HG03460 (cell line): ENCODE measurements around the gene MERTK.

Source experiments
- ATAC-seq: cut with Tn5 transposase; IDR thresholded peaks from one replicate; pipeline ENCODE4 v1.9.1; 2021; ENCODE audit not compliant: unreplicated experiment

MERTK gene

DNA sequence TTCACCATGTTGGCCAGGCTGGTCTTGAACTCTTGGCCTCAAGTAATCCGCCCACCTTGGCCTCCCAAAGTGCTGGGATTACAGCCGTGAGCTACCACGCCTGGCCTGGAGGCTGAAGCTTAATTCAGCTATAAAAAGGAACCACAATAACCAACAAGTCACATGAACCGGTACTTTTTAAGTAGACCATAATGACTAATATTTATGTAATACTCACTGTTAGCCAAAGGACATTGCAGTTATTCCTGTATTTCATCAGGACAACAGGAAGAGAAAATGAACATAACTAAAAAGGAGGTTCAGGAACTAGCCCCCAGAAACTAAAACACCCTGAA is 107.6 kb downstream of the MERTK start:
- no peak for ATAC-seq

DNA sequence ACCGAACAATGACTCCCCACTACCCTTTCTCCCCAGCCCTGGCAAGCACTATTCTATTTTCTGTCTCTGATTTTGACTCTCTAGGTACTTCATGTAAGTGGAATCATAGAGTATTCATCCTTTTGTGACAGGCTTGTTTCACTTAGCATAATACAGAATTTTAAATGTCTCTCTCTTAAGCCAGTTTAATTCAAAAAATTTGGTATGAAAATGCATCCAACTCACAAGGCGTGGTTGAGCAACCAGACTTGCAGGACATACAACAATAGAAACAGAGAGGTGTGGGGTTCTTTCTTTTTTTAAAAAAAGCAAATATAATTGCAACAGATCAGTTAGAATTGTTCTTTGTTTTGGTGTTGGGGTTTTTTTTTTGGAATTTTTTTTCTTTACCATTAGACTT is 109.1 kb downstream of the MERTK start:
- no peak for ATAC-seq

DNA sequence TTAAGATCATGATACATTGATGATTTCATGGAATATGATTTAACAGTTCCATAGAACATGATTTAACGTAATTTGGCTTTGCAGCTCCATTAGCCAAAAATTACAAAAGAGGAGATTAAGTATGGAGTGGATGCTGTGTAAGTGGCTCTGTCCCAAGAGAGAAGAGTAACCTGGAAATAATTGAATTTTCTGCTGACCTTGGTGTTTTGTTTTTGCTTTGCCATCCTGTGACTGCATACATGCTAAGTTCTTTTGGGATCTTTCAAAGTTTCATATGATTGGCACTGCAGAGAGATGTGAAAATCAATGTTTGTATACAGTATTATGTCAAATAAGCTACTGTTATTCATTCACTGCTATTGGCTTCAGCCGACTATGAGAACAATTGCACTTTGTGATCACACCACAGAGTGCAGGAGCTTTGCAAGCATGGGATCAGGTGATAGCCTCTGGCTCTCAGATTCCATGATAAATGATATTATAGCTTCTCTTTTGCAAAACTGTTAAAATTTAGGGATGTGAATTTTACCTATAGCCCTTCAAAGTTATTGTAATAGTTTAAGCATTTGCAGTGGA is 110.6 kb downstream of the MERTK start:
- no peak for ATAC-seq

DNA sequence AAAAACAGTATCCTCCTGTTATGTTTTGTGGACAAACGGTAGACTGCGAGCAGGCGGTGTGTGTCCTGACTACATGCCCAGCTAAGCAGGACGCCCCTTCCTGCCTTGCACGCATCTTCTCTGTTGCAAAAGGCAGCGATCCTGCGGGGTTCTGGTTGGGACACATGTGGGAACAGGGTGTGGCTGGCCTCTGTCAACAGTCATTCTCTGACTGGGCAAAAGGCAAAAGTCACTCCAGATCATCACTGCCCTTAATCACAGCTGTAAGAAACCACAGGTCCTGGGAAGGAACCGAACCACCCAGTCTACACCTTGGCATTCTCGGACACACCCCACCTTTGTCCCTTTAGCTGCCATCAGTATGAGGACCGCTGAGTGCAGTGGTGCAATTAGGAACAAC is 112.3 kb downstream of the MERTK start:
- ATAC-seq = no peak

DNA sequence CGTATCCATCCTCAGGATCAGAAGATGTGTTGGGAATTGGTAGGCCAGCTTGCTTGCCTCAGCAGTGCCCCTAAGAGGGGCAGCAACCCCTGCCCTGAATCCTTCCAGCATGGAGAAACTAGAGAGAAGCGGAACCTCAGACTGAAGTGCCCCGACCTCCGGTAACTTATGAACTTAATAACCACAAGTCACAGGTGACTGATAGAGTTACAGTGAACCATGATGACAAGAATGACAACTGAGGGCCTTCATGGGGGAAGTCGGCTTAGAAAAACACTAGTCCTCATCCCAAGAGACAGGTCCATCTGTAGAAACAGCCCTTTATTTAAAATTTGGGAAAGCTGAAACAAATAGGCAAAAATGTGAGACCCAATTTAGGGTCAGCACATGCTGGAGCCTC is 114.1 kb downstream of the MERTK start:
- ATAC-seq = no peak

DNA sequence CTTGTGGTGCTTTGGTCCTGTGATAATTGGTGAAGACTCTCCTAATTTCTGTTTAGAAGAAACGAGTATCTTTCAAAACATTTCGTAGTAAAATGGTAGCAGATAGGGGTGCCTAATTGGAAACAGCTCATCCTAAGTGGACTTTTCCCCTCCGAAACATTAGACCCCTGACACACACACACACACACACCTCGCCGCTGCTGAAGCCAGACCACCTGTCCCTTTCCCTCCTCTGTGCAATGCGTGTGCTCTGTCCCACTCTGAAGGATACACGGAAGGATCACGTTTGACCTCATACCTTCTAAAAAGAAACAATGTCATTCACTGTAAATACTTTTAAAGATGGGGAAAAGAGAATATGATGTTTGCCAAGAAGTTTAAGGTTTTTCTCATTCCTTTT is 120.4 kb downstream of the MERTK start:
- no peak for ATAC-seq

DNA sequence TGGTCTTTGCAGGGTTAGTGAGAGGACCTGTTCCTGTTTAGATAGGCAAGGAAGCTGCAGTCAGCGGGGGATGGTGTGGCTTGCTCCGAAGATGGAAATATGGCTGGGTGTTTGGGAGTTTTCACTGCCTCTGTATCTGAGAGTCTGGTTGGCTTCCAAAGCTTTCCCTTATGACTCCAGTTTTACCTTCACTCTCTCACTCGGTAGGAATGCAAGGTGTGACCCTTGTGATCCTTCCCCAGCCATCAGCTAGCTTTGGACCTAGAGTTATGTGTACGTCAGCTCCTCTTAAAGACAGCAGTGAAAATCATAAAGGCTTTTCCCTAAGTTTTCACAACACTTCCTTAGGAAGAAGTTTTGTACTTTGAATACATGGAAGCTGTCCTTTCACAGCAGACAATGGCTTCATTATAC is 121.2 kb downstream of the MERTK start:
- ATAC-seq = no peak

DNA sequence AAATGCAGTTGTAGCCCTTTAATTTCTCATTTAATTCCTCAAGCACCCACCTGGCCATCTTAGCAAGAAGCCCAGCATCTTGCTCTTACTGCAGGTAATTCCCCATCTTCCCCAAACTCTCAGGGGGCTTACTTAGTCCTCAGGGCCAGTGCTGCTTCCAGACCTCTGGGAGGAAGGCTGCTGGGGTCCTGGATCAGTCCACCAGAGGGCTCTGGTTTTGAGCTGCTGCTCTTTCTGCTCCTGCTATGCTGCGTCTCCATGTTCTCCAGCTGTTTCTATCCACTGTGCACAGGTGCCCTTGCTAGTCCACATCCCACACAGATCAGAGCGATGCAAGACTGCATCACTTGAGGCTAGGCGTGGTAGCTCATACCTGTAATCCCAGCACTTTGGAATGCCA is 122.2 kb downstream of the MERTK start:
- no peak for ATAC-seq

DNA sequence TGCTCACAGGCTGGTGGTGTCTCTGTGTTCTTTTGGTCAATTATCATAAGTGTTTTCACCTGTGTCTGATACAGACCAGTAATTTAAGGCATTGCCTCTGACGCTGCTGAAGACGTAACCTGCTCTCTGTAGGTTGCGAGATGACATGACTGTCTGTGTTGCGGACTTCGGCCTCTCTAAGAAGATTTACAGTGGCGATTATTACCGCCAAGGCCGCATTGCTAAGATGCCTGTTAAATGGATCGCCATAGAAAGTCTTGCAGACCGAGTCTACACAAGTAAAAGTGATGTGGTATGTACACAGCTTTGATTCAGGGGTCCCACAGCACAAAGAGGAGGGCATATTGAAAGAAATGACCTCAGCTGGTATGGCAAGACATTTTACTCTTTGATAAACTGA is 122.9 kb downstream of the MERTK start:
- no peak for ATAC-seq

DNA sequence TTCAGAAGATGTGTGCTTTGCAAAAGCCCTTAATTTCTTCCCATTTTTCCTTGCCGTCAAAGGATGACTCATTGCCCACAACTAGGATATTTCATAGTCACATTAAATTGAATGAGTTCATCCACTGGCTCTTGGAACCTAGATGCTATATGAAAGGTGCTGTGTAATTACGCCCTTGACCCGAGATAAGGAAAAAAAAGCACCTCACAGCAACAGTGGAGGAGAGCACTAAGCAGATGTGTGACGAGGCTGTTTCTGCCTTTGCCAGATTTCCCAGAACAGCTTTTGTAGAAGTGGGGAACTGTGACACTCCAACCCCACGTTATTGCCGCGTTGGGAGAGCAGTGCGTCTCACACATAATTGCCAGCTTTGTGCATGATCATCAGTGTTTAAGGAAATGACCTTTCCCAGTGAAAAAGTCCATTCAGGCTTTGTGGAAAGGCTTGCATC is 123.4 kb downstream of the MERTK start:
- no peak for ATAC-seq

DNA sequence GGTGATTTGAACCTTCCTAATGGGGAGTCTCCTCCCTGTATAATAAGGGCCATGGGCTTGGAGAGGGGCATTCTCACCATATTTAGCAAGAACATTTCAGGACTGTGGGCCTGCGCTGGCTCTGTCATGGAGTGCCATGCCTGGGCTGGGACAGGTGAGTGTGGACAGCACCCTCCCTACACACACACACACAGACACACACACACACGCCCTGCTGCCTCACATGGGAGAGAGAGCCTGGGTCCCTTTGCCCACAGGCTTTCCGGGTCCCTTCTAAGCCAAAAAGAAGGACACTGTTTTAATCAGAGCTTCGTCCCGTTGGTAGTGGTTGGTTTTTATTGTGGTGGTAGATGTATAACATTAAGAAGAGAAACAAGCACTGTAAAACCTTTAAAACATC is 125.3 kb downstream of the MERTK start:
- no peak for ATAC-seq

DNA sequence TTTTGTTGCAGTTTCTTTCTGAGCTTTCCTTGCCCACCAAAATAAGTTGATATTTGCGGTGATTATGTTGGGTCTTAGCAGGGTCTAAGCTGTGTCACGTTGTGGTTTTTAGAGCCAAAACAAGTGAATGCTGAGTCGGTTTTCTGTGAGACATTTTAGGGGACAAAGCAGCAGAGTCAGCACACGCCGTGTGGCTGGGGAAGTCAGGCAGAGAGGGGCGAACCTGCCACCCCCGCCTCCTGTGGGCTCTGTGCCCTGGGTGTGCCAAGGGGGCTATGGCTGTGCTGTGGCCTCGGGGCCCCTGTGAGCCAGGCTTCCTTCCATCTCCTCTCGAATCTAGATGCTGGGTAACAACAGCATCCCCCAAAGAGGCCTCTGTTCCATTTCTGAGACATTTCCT is 125.8 kb downstream of the MERTK start:
- ATAC-seq = no peak

DNA sequence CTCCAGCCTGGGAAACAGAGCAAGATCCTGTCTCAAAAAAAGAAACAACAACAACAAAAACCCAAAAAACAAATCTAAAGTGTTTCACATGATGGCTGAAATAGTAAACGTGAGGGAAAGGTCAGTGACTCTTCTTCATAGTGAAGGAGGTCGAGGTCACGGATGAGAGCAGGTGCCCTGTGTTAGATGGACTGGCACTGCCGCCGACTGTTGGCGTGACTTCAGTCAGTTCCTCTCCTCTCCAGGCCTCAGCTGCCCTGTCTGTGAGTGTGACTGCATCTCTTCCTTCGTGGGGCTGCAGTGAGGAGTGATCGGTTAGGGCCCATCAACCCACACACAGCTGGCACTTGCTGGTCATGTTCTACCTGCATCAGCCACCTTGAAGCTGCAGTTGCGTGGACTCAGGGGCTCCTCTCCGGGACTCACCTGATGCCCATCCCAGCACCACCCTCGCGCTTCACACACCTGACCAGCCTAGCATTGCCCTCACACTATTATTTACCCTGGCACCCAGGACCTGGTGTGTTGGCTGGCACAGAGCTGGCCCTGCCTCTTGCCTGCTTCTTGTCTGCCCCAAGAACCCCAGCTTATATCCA is 126.6 kb downstream of the MERTK start:
- ATAC-seq = no peak

DNA sequence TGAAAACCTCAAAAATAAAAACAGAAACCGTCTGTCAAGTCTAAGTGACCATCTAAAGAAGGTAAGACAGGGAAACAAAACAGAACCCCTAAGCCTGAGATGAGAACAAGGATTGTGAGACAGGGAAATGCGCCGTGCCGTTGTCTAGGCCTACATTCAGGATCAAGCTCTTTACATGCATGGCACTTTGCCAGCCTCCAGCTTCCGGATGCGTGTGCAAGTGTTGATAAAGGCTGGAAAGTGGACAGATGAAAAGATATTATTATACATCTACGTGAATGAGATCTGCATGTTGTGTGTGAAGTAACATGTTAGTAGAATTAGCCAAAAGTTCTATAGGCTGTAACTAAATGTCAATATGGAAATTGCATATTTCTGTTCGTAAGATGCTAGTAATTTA is 128.1 kb downstream of the MERTK start:
- ATAC-seq = no peak

DNA sequence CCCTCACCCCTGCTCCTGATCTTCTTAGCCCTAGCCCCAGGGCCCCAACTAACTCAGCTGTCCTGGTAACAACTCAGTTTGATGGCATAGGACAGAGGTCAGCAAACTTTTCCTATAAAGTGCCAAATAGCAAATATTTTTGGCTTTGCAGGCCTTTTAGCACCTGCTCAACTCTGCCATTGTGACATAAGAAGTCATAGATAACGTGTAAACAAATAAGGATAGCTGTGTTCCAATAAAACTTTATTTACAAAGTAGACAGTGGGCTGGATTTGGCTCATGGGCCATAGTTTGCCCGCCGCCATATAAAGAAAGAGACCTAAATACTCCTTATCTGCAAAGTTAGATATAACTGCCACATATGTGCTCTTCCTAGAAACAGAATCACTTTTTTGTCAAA is 129.4 kb downstream of the MERTK start:
- no peak for ATAC-seq

DNA sequence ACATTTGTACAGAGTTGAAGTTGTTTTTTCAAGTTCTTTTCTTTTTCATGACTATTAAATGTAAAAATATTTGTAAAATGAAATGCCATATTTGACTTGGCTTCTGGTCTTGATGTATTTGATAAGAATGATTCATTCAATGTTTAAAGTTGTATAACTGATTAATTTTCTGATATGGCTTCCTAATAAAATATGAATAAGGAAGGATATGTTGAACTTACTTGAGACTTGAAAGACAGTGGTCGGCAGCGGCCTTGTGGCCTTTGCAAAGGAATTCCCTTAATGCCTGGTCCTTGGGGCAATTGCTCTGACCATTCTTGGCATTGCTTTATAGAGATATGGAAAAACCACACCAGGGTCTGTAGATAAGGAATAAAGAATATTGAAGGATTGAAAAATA is 130.8 kb downstream of the MERTK start:
- ATAC-seq = no peak

DNA sequence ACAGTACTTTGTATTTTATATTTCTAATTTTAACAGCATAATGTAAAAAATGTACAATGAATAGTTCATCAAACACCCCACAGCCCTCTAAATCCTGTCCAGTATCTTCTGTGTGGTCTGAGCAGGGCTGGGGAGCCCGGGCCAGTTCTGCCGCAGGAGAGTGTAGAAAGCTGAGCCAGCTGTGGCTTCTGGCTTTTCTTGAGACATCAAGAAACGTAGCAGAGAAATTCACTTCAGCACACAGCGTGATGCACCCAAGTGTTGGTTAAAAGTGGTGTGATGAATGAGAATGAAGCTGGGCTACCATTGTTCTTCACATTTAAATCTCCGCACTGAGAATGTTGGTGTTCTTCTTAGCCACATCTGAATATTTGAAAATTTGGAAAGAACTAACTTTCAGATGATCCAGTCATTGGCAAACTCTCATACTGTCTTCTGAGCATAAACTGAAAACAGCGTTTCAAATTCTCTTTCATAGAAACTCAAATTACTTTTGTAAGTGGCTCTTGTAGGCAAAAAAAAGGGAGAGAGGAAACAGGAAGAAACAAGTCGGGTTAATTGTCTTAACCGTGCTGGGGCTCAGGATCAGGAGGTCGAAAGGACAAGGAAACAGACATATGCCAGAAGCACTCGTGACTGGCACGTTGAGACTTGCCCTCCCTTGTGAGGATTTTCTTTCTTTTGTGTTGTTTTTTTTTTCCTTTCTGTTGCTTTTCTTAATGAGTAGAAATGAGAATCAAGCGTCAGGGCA is 133.2 kb downstream of the MERTK start:
- ATAC-seq = no peak

DNA sequence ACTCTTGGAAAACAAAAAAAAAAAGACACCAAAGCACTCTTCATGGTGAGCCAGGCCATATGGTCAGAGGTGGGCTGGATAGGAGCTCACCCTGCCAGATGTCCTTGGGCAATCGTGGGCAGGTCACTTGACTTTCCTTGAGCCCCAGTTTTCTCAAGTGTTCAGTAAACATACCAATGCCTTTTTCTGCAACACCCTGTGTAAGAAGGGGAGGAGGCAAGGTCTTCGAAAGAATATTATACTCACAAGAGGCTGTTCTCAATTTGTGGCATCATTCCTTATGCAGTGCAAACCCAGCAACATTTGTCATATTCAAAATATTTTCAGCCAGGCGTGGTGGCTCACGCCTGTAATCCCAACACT is 133.8 kb downstream of the MERTK start:
- no peak for ATAC-seq

DNA sequence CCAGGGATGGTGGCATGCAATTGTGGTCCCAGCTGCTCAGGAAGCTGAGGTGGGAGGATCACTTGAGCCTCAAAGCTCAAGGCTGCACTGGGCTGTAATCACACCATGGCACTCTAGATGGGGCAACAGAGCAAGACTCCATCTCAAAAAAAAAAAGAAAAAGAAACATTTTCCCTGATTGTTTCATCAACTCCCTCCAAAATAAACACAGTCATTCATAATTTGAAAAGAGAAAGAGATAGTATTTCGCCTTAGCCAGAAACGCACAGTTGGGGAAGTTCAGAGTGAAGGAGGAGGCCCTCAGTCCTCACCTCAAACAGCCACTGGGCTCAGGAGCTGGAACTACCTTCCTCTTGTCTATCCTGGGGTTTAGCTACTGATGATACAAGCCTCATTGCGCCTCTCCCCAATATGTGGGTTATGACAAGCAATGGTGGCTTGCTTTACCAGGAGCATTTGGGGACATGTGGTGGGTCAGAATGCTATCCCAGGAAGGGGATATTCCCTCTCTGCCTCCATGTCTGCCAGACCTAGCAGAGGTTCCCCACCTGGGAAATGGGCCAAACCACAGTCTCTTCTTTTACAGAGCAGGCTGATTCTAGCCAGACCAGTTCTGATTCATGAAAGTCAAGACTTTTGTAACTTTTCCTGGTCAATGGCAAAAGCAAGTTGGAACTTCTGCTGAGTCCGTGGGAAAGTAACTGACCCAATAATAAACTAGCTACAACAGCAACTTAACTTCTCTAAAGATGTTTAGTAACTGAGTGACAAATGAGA is 134.5 kb downstream of the MERTK start:
- no peak for ATAC-seq

DNA sequence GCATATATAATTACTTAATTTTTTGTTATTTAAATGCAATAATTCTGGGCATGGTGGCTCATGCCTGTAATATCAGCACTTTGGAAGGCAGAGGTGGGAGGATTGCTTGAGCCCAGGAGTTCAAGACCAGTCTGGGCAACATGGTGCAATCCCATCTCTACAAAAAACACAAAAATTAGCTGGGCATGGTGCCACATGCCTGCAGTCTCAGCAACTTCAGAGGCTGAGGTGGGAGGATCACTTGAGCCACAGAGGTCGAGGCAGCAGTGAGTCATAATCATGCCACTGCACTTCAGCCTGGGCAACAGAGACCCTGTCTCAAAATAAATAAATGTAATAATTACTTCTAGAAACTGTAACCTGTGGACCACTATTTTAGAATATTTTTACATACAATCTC is 135.2 kb downstream of the MERTK start:
- no peak for ATAC-seq

DNA sequence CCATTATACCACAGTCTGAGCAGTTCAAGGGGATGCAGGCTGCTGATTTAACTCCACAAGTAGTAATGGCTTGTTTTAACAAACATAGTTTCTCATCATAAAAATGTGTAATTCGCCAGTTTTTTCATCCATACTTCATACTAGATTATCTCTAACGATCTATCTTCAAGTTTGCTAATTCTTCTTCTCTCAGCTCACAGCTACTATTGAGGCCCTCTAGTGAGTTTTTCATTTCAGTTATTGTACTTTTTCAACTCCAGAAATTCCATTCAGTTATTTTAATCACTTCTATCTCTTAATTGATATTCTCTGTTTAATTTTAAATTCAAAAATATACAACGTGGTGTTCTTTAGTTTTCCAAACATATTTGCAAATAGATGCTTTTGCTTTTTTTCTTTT is 136.5 kb downstream of the MERTK start:
- ATAC-seq = no peak

DNA sequence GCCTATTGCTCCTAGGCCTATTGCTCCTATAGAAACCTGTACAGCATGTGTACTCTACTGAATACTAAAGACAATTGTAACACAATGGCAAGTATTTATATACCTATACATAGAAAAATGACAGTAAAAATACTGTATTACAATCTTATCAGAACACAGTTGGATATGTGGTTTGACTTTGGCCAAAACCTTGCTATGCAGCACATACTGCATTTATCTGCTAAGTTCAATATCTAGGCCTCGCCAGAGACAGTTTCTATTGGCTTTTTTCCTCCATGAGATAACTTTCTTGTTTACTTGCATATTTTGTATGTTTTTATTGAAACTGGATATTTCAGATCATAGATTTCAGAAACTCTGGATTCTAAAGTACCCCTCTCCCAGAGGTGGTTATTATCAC is 137.4 kb downstream of the MERTK start:
- no peak for ATAC-seq
